HEK293 (cell line): ENCODE measurements around the gene APOO.
A peak's percentile ranks its signal among the peaks of the same experiment; 100 is the strongest.

Experiments
- CTCF ChIA-PET: fragments of 350-600 bp; formaldehyde crosslinking; extraction: SDS; loops from one replicate; lab custom pipeline; 2021; ENCODE audit warnings: antibody characterized with exemption; lab: Yijun Ruan, JAX
- POLR2A ChIA-PET: fragments of 300-600 bp; formaldehyde crosslinking; extraction: SDS; loops from one replicate; lab custom pipeline; 2020; ENCODE audit warnings: antibody characterized with exemption, inconsistent platforms; lab: Yijun Ruan, JAX
- H3K27ac ChIP-seq: fragments of 200-500 bp; sonication (Bioruptor generic); 2 replicates; pipeline ENCODE4 v1.5.1; 2014; ENCODE audit warnings: low read depth, low read length, control low read depth, inconsistent platforms; ENCODE audit errors: extremely low read depth
- H3K36me3 ChIP-seq, 2 experiments: fragments of 200-500 bp in 1 of 2; sonication (Bioruptor generic) in 1 of 2; 1 replicate in 1 of 2; 2 replicates in 1 of 2; pipeline ENCODE4 v1.5.1; 2014 to 2017; ENCODE audit warnings: inconsistent platforms in 2 of 2, low read length in 2 of 2; ENCODE audit not compliant: control insufficient read depth in 2 of 2, insufficient read depth in 1 of 2
- H3K4me1 ChIP-seq: fragments of 200-500 bp; sonication (Bioruptor generic); 2 replicates; pipeline ENCODE4 v1.5.1; 2014; ENCODE audit warnings: mild to moderate bottlenecking, low read length, inconsistent platforms; ENCODE audit not compliant: control insufficient read depth, insufficient read depth
- H3K4me3 ChIP-seq: 2 replicates; pipeline ENCODE4 v1.5.1; 2011; ENCODE audit warnings: low read depth, mild to moderate bottlenecking, control low read depth, low read length, moderate library complexity
- H3K9me3 ChIP-seq: fragments of 200-500 bp; sonication (Bioruptor generic); 2 replicates; pipeline ENCODE4 v1.5.1; 2014; ENCODE audit warnings: low read depth, low read length, inconsistent platforms; ENCODE audit not compliant: control insufficient read depth, insufficient read depth
- PRDM10 ChIP-seq: fragments of 450-650 bp; formaldehyde crosslinking; IDR thresholded peaks from 2 replicates; pipeline ENCODE4 v1.5.1; 2016; ENCODE audit warnings: missing biosample characterization, missing genetic modification characterization
- PRDM2 ChIP-seq: fragments of 450-650 bp; formaldehyde crosslinking; IDR thresholded peaks from 2 replicates; pipeline ENCODE4 v1.5.1; 2016; ENCODE audit warnings: missing biosample characterization, missing genetic modification characterization, borderline replicate concordance
- PRDM6 ChIP-seq: fragments of 450-650 bp; formaldehyde crosslinking; IDR thresholded peaks from 2 replicates; pipeline ENCODE4 v1.5.1; 2017; ENCODE audit warnings: missing biosample characterization, missing genetic modification characterization
- SCRT1 ChIP-seq: fragments of 450-650 bp; formaldehyde crosslinking; IDR thresholded peaks from 2 replicates; pipeline ENCODE4 v1.5.1; 2016; ENCODE audit warnings: missing biosample characterization, missing genetic modification characterization, borderline replicate concordance
- TCF7L2 ChIP-seq: IDR thresholded peaks from 2 replicates; pipeline ENCODE4 v1.6.1; 2011; ENCODE audit warnings: low read depth, mild to moderate bottlenecking, inconsistent platforms, low read length, moderate library complexity, borderline replicate concordance
- ZBTB48 ChIP-seq: fragments of 450-650 bp; formaldehyde crosslinking; IDR thresholded peaks from 2 replicates; pipeline ENCODE4 v1.5.1; 2016; ENCODE audit warnings: missing biosample characterization, missing genetic modification characterization
- ZNF211 ChIP-seq: fragments of 450-650 bp; formaldehyde crosslinking; IDR thresholded peaks from 2 replicates; pipeline ENCODE4 v1.5.1; 2016; ENCODE audit warnings: low read depth, missing biosample characterization, missing genetic modification characterization
- ZNF529 ChIP-seq: fragments of 450-650 bp; formaldehyde crosslinking; IDR thresholded peaks from 2 replicates; pipeline ENCODE4 v1.5.1; 2017; ENCODE audit warnings: missing genetic modification characterization, missing biosample characterization; ENCODE audit not compliant: insufficient replicate concordance
- ZNF664 ChIP-seq: fragments of 450-650 bp; formaldehyde crosslinking; IDR thresholded peaks from 2 replicates; pipeline ENCODE4 v1.5.1; 2016; ENCODE audit warnings: missing biosample characterization, missing genetic modification characterization
- ZNF768 ChIP-seq: fragments of 450-650 bp; formaldehyde crosslinking; IDR thresholded peaks from 2 replicates; pipeline ENCODE4 v1.5.1; 2018; ENCODE audit warnings: missing biosample characterization, mild to moderate bottlenecking, missing genetic modification characterization
- ZNF837 ChIP-seq: fragments of 450-650 bp; formaldehyde crosslinking; IDR thresholded peaks from 2 replicates; pipeline ENCODE4 v1.5.1; 2016; ENCODE audit warnings: missing biosample characterization, missing genetic modification characterization
- ZSCAN4 ChIP-seq: fragments of 450-650 bp; formaldehyde crosslinking; IDR thresholded peaks from 2 replicates; pipeline ENCODE4 v1.5.1; 2017; ENCODE audit warnings: missing biosample characterization, missing genetic modification characterization
- ZSCAN5A ChIP-seq: fragments of 450-650 bp; formaldehyde crosslinking; IDR thresholded peaks from 2 replicates; pipeline ENCODE4 v1.5.1; 2016; ENCODE audit warnings: missing biosample characterization, missing genetic modification characterization

Gene APOO

GRCh38 chrX:23845351-23845817 is 62.4 kb downstream of the APOO start:
- ChIA-PET CTCF (interaction anchor here (1.4 to 2.2 kb wide), 2 partner anchors 10 to 56 kb away, joined by 4 to 11 read pairs; no protein-coding TSS in a partner anchor), POLR2A (interaction anchor here (1.0 kb wide), 1 partner anchor 62 kb away, joined by 3 read pairs; the partner anchor contains the start of gene SAT1)
- TF ChIP-seq TCF7L2, result peak; percentile 29; the same call in 1 of the 2 replicates
- no peak for TF ChIP-seq ZSCAN5A (tag by site-specific recombination)
- 0 out of 2 replicates have a peak, but pooled peaks have one; percentile 24 for TF ChIP-seq ZBTB48
- TF ChIP-seq PRDM6 (tag by site-specific recombination), result peak; percentile 72
- peaks cover 3% of the 10 kb centered on the region; the same call in 1 of the 2 replicates for H3K4me1 ChIP-seq
- no peaks in the 10 kb centered on the region for H3K36me3 ChIP-seq
- H3K27ac ChIP-seq, result no peak overlapping the region
- H3K4me3 ChIP-seq, result no peak overlapping the region
- no peaks in the 10 kb centered on the region for H3K9me3 ChIP-seq

GRCh38 chrX:23844502-23845138 is 63.1 kb downstream of the APOO start:
- Histone ChIP-seq H3K9me3 (no peaks in the 10 kb centered on the region), H3K4me1 (peaks cover 3% of the 10 kb centered on the region; the same call in 1 of the 2 replicates), H3K27ac (peak overlapping the region; percentile 27), H3K4me3 (no peak overlapping the region), H3K36me3 (no peaks in the 10 kb centered on the region)
- CTCF ChIA-PET, result interaction anchor here (2.2 kb wide), 1 partner anchor 57 kb away, joined by 11 read pairs; no protein-coding TSS in a partner anchor
- POLR2A ChIA-PET, result interaction anchor here (1.0 kb wide), 1 partner anchor 61 kb away, joined by 3 read pairs; the partner anchor contains the start of gene SAT1
- TF ChIP-seq SCRT1 (tag by site-specific recombination) (no peak), PRDM10 (tag by site-specific recombination) (no peak), ZNF211 (tag by site-specific recombination) (no peak), ZNF664 (tag by site-specific recombination) (no peak), PRDM6 (tag by site-specific recombination) (peak; percentile 62), ZNF837 (tag by site-specific recombination) (no peak), PRDM2 (no peak), ZNF529 (tag by site-specific recombination) (no peak), ZNF768 (tag by site-specific recombination) (no peak), ZSCAN4 (tag by site-specific recombination) (no peak)
